LNCaP clone FGC (cell line): ENCODE data around the gene MEGF10.

Experiments
- DNase-seq: peaks from one replicate; pipeline ENCODE4 v3.0.0-alpha.2; 2011; ENCODE audit warnings: low read depth
- H3K4me3 ChIP-seq: 2 replicates; pipeline ENCODE4 v1.5.1; 2011; ENCODE audit warnings: mild to moderate bottlenecking, low read depth, low read length, control low read depth
- CTCF ChIP-seq: IDR thresholded peaks from 2 replicates; pipeline ENCODE4 v1.5.1; 2012; ENCODE audit warnings: mild to moderate bottlenecking; ENCODE audit not compliant: control insufficient read depth, insufficient read depth; ENCODE audit errors: extremely low read depth

Gene MEGF10

GRCh38 chr5:127326976-127327755 lies 36.6 kb downstream of the MEGF10 start:
- TF ChIP-seq CTCF, result no peak

GRCh38 chr5:127330116-127330515 lies 39.5 kb downstream of the MEGF10 start:
- no peak for TF ChIP-seq CTCF
- H3K4me3 ChIP-seq, result no peak overlapping the region

More at GRCh38 chr5:127326976-127327755, 36.6 kb downstream of the MEGF10 start:
- DNase-seq, result no peak
- H3K4me3 ChIP-seq, result no peak overlapping the region

GRCh38 chr5:127331890-127332649 lies 41.5 kb downstream of the MEGF10 start:
- no peak for TF ChIP-seq CTCF
- DNase-seq, result no peak
- no peak overlapping the region for H3K4me3 ChIP-seq

More at GRCh38 chr5:127330116-127330515, 39.5 kb downstream of the MEGF10 start:
- no peak for DNase-seq

- DNase-seq, result no peak
- no peak for TF ChIP-seq CTCF
- no peak overlapping the region for H3K4me3 ChIP-seq
These were observed 42.9 kb downstream of the MEGF10 start for GRCh38 chr5:127333483-127333882.

GRCh38 chr5:127335381-127335780 lies 44.8 kb downstream of the MEGF10 start:
- no peak for DNase-seq
- H3K4me3 ChIP-seq, result no peak overlapping the region
- TF ChIP-seq CTCF, result no peak

- DNase-seq, result no peak
These were observed 47.3 kb downstream of the MEGF10 start for GRCh38 chr5:127337876-127338275.

More at GRCh38 chr5:127337876-127338275, 47.3 kb downstream of the MEGF10 start:
- no peak for TF ChIP-seq CTCF
- no peak overlapping the region for H3K4me3 ChIP-seq
